ENCODE measurements around the gene YTHDF2.
"Not testable (repeated sequence)": the region's sequence is repeated elsewhere in the genome, so short reads cannot be mapped to it uniquely, and the experiment has no call there.

Gene YTHDF2

DNA sequence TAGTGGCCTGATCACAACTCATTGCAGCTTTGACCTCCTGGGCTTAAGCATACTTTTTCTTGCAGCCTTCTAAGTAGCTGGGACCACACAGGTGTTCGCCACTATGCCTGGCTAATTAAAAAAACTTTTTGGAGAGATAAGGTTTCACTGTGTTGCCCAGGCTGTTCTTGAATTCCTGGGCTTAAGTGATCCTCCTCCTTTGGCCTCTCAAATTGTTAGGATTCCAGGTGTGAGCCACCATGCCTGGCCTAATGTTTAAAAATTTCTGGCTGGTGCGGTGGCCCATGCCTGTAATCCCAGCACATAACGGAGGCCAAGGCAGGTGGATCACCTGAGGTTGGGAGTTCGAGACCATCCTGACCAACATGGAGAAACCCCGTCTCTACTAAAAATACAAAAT is 24.4 kb downstream of the YTHDF2 start:
- DNase-seq: no peak

GRCh38 chr1:28766532-28767183 is 29.9 kb downstream of the YTHDF2 start:
- no peak for DNase-seq

GRCh38 chr1:28770601-28771165 is 33.9 kb downstream of the YTHDF2 start:
- DNase-seq: no peak

GRCh38 chr1:28771921-28772320 is 35.2 kb downstream of the YTHDF2 start:
- not testable (repeated sequence) for DNase-seq

GRCh38 chr1:28773105-28773504 is 36.4 kb downstream of the YTHDF2 start:
- DNase-seq: no peak

DNA sequence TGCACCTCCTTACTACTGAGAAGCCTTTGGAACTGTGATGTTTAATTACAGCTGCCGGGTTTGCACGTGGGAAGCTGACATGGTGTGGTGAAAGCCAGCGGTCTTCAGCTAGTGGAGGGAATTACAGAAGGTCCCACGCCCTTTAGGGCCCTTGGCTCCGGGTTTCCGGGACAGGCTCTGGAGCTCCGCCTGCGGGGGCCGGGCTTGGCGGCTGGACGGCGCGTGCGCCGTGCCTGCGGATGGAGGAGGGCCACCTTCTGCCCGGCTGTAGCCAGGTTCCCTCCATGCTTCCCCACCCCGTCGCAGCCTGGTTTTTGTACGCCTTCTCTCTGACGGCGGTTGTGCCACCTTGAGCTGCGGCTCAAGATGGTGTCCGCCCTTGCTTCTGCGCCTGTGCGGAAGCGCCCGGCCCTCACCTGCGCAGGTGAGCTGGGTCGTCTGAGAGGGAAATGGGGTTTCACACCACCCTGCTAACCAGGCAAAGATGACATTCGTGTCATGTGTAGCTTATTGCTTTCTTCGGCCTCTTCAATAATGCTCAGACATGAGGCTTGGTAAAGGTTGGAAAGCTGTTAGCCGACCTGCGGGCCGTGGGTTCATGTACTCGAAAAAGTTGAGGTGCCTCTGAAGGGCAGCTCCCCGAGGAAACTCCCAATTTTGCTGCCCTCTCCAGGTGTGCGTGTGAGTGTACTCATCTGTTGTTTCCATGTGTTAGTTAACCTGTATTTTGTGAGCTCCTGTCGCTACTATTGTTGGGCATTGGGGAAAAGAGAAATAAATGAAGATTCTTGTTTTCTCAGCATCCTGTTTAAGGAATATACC is 38.6 kb downstream of the YTHDF2 start:
- peak; percentile 76 for DNase-seq

DNA sequence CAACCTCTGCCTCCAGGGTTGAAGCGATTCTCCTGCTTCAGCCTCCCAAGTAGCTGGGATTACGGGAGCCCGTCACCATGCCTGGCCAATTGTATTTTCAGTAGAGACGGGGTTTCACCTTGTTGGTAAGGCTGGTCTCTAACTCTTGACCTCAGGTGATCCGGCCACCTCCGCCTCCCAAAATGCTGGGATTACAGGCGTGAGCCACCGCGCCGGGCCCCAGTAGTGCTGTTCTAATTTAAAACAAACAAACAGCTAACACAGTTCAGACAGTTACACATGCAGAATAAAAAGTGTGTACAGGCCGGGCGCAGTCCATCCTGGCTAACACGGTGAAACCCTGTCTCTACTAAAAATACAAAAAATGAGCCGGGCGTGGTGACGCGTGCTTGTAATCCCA is 39.6 kb downstream of the YTHDF2 start:
- DNase-seq: no peak

DNA sequence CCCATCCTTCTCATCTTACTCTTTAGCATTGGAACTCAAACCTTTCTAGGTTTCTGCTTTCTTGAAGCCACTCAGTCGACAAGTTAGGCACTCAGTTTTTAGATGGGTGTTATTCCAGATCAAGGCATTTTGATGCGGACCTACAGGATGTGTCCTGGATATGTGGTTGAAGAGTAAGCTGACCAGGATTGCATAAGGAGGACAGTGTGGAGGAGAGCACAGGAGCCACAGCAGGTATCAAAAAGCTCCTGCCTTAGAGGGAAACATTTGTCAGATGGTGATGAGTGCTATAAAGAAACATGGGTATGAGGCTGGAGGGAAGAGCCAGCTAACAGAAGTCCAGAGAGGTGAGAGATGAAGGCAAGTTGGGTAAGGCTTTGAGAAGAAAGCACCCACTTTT is 41.3 kb downstream of the YTHDF2 start:
- no peak for DNase-seq

- no peak for DNase-seq
Observed at GRCh38 chr1:28779751-28780408, 43.1 kb downstream of the YTHDF2 start.

DNA sequence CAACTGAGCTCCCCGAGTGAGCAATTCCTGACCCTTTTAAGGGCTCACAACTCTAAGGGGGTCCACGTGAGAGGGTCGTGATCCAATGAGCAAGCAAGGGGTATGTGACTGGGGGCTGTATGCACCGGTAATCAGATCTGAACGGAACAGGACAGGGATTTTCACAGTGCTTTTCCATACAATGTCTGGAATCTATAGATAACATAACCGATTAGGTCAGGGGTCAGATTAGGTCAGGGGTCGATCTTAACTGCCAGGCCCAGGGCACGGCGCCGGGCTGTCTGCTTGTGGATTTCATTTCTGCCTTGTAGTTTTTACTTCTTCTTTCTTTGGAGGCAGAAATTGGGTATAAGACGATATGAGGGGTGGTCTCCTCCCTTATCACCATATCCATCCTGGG is 44.6 kb downstream of the YTHDF2 start:
- DNase-seq: no peak

- no peak for DNase-seq
Observed at GRCh38 chr1:28782011-28782410, 45.3 kb downstream of the YTHDF2 start.

- DNase-seq: no peak
Observed at GRCh38 chr1:28783363-28783762, 46.6 kb downstream of the YTHDF2 start.

- no peak for DNase-seq
Observed at GRCh38 chr1:28789412-28789811, 52.7 kb downstream of the YTHDF2 start.

DNA sequence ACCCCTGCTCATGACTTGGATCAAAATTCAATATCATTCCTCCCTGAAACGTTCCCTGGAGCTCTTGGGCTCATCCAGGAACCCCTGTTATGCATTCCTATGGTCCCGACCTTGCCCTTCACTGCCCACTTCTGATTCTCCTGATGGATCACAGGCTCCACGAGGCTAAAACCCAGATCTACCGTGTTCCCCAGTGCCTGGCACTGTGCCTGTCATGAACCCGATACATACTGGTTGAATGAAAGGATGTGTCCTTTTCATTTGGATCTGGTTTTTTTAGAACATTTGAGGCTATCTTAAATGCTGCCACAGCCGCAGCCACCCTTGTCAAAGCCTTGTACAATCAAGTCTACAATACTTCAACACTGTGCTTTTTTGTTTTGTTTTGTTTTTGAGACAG is 53.1 kb downstream of the YTHDF2 start:
- no peak for DNase-seq

- DNase-seq: no peak
Observed at GRCh38 chr1:28790377-28791035, 53.8 kb downstream of the YTHDF2 start.

- DNase-seq: not testable (repeated sequence)
Observed at GRCh38 chr1:28791929-28792328, 55.2 kb downstream of the YTHDF2 start.

GRCh38 chr1:28792644-28793121 is 55.9 kb downstream of the YTHDF2 start:
- no peak for DNase-seq

DNA sequence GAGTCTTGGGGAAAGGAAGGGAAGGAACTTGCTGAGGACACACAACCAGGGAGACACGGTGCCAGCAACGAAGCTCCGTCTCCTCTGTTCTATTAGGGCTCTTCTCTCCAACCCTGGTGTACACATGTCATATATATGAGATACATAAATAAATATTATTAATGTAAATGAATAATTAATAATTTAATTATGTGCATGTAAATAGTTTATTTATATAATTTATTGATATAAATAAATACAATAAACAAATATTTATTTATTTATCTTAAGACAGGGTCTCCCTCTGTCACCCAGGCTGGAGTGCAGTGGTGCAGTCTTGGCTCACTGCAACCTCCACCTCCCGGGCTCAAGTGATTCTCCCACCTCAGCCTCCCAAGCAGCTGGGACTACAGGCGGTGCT is 57.8 kb downstream of the YTHDF2 start:
- DNase-seq: not testable (repeated sequence)

GRCh38 chr1:28796352-28797211 is 59.8 kb downstream of the YTHDF2 start:
- no peak for DNase-seq

DNA sequence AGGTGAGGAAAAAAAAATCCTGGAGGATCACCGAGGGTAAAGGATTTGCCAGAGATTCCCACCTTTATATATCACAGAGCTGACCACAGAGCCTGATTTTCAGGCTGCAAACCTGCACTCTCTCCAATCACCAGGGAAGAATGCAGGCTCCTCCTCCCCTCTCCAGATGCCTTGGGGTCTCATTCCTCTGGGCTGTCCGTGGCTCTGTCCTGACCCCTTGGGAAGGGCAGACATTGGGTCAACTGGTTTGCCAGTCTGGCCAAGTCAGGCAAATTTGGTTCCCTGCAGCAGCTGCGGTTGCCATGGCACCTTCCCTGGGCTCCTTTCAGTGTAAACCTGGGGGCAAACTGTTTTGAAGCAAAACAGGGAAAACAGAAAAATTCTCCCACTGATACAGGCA is 63.6 kb downstream of the YTHDF2 start:
- DNase-seq: no peak

DNA sequence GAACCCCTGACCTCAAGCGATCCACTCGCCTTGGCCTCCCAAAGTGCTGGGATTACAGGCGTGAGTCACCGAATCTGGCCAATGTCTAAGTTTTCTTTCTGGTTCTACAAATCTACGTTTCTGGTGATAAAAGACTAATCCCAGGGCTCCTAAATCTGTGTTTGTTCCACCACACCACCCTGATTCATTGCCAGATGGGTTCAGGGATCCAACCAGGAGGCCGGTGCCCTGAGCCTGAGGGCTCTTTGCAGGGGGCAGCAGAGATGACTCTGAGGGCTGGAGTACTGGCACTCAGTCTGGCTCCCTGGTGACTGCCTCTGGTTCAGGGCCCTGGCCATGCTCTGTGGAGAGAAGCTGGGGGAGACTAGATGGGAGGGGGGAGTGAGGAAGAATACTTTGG is 64.7 kb downstream of the YTHDF2 start:
- no peak for DNase-seq

DNA sequence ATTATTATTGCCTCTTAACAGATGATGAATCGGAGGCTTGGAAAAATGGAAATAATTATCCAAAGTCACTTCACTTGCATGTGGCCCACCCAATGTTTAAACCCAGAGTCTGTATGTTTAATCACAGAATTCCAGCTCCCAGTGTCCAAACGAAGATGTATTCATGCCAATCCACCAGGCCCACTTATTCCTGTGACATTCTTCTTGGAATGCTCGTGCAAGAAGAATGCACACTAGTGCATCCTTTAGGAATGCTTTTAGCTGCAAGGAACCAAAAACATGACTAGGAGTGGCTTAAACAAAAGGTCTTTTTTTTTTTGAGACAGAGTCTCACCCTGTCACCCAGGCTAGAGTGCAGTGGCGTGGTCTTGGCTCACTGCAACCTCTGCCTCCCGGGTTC is 66.3 kb downstream of the YTHDF2 start:
- no peak for DNase-seq

Data from CD4-positive, alpha-beta T cell treated with Interferon gamma for 1 hour (primary cell).